A673 (cell line): ENCODE data around the gene SSX4B.

Source experiments
- CTCF ChIP-seq: fragments of 300-800, 200-600 bp; sonication (generic); conservative IDR thresholded peaks from 2 replicates; pipeline ENCODE4 v1.5.1; 2017; ENCODE audit warnings: low read depth, mild to moderate bottlenecking, antibody characterized with exemption, low read length, moderate library complexity, mixed read lengths
- EZH2 ChIP-seq: fragments of 200-600 bp; sonication (generic); IDR thresholded peaks from 2 replicates; pipeline ENCODE4 v1.6.1; 2017; ENCODE audit warnings: borderline replicate concordance, low read depth, mild to moderate bottlenecking, mixed read lengths, antibody characterized with exemption, low read length; ENCODE audit not compliant: poor library complexity, severe bottlenecking

- TF ChIP-seq EZH2 (no peak), CTCF (no peak)
These were observed 47.0 kb upstream of the SSX4B start for GRCh38 chrX:48458711-48459110.
